HepG2 (cell line): ENCODE data around the gene CEP89.

Source experiments
- CHD2 ChIP-seq: IDR thresholded peaks from 2 replicates; pipeline ENCODE4 v1.6.1; 2011; ENCODE audit warnings: low read depth, low read length, improper control_type of control experiment
- CREBL2 ChIP-seq: sonication (generic); formaldehyde crosslinking; IDR thresholded peaks from 2 replicates; pipeline ENCODE4 v1.8.1; 2023; ENCODE audit warnings: missing genetic modification reagents, mild to moderate bottlenecking, borderline replicate concordance
- CTCF ChIP-seq: sonication (generic); formaldehyde crosslinking; IDR thresholded peaks from 2 replicates; pipeline ENCODE4 v1.5.0; 2020; ENCODE audit warnings: mild to moderate bottlenecking, missing genetic modification reagents, moderate library complexity
- EP300 ChIP-seq, 3 experiments: sonication (generic) in 1 of 3; formaldehyde crosslinking in 1 of 3; IDR thresholded peaks; 2 replicates each; pipeline versions ENCODE4 v1.5.1 to v1.6.1; 2011 to 2020; ENCODE audit warnings: low read depth in 2 of 3, low read length in 2 of 3, borderline replicate concordance in 1 of 3, improper control_type of control experiment in 1 of 3, mild to moderate bottlenecking in 1 of 3, missing genetic modification reagents in 1 of 3, moderate library complexity in 1 of 3
- NCOA2 ChIP-seq: sonication (generic); formaldehyde crosslinking; IDR thresholded peaks from 2 replicates; pipeline ENCODE4 v1.8.0; 2022; ENCODE audit warnings: inconsistent platforms
- NR2F1 ChIP-seq, 2 experiments: fragments of 450-650 bp in 1 of 2; formaldehyde crosslinking in 1 of 2; IDR thresholded peaks; 2 replicates each; pipeline versions ENCODE4 v1.5.0 to v1.6.1; 2016 to 2020; ENCODE audit warnings: mild to moderate bottlenecking in 1 of 2, missing compliant biosample characterization in 1 of 2, missing genetic modification reagents in 1 of 2, moderate library complexity in 1 of 2
- POLR2AphosphoS5 ChIP-seq: IDR thresholded peaks from 2 replicates; pipeline ENCODE4 v1.6.1; 2012; ENCODE audit warnings: low read depth, low read length
- SNAPC4 ChIP-seq: sonication (generic); formaldehyde crosslinking; IDR thresholded peaks from 2 replicates; pipeline ENCODE4 v1.4.0; 2020; ENCODE audit warnings: mild to moderate bottlenecking, missing genetic modification reagents
- SRY ChIP-seq: sonication (generic); formaldehyde crosslinking; IDR thresholded peaks from 2 replicates; pipeline ENCODE4 v1.8.0; 2022; ENCODE audit warnings: mild to moderate bottlenecking, missing genetic modification reagents
- ZNF841 ChIP-seq: sonication (generic); formaldehyde crosslinking; IDR thresholded peaks from 2 replicates; pipeline ENCODE4 v1.8.1; 2023; ENCODE audit warnings: missing genetic modification reagents, borderline replicate concordance

- no peak for TF ChIP-seq CREBL2 (CRISPR knock-in tag)
- no peak for TF ChIP-seq CTCF (CRISPR knock-in tag)
- no peak for TF ChIP-seq NR2F1 (CRISPR knock-in tag; IDR thresholded peaks at IDR 0.05)
- no peak for TF ChIP-seq NCOA2 (CRISPR knock-in tag)
- TF ChIP-seq SRY (CRISPR knock-in tag), result no peak
- no peak for TF ChIP-seq EP300 (IDR thresholded peaks at IDR 0.05; ENCODE audit: low read depth in 2 of 2, low read length in 2 of 2)
- TF ChIP-seq EP300 (CRISPR knock-in tag; IDR thresholded peaks at IDR 0.05; ENCODE audit: borderline replicate concordance), result no peak
- TF ChIP-seq CHD2, result no peak
- TF ChIP-seq ZNF841 (CRISPR knock-in tag), result no peak
- TF ChIP-seq POLR2AphosphoS5, result no peak
- no peak for TF ChIP-seq SNAPC4
These were observed 97.2 kb downstream of the CEP89 start for GRCh38 chr19:32874605-32875004.
